Left colon (tissue), 2 donors: ENCODE measurements around the gene CNGA1. TPM values are rescaled to one million over a fixed set of nuclear protein-coding genes. Genes with fewer than 3 reads are reported as not detected.

Experiments used
- ATAC-seq: fragments of 200-7000 bp; cut with Tn5 transposase; one replicate; pipeline ENCODE4 v1.9.1; 2020; ENCODE audit warnings: mild to moderate bottlenecking, moderate library complexity
- DNase-seq, 2 donors: peaks; one replicate each; pipeline ENCODE4 v3.0.0-alpha.2; 2020
- intact Hi-C, 2 donors: fragments of 100-400 bp; cut with DNase I in 1 of 2; cut with micrococcal nuclease in 1 of 2; formaldehyde crosslinking; loops; one replicate each; pipeline versions ENCODE4 v1.11.2 to v1.14.0; 2022; cut with DNase I, micrococcal nuclease
- long read RNA-seq: library from polyadenylated mRNA; unstranded; transcript quantifications from one replicate; pipeline ENCODE4 v2.0.0, GENCODE V29; 2021
- total RNA-seq, 2 donors: library from RNA; stranded (reverse); fragmentation: NEBNext Ultra II Directional; extraction: Animal tissue kit (Norgen Biotek cat#: 25700); gene quantifications; one replicate each; pipeline ENCODE4 v1.2.1, GENCODE V29; 2021
- donor health status: DM: no; HTN: no; CAD: no.
- donor health status: DM: yes; HTN: yes; CAD: no.

Gene CNGA1
- 10 to 100 TPM in 1 of 2 donors, 1 to 10 TPM in 1; 4.0 to 11.5 TPM for total RNA-seq
- long read RNA-seq, partial matches to known transcripts = 1 of 3 reads
- long read RNA-seq, other reads (novel, unspliced or antisense) = 2 of 3 reads

- peak; percentile 89 to 93 for DNase-seq
- intact Hi-C loops = no loop called here
- ATAC-seq = peak; percentile 87
These were observed at the start of gene CNGA1, which contains the start of gene NIPAL1 for GRCh38 chr4:48016141-48017107. Gene CNGA1, minus strand, starts transcription at chr4:48016681. Its CDS starts 63,992 bp downstream, at chr4:47952689. Gene NIPAL1, plus strand, starts transcription at chr4:48016772. Its CDS starts 68 bp downstream, at chr4:48016840.

- intact Hi-C loops = no loop called here
- ATAC-seq (no peak), DNase-seq (no peak)
These were observed 49.1 kb upstream of the CNGA1 start for GRCh38 chr4:48065587-48066052.

GRCh38 chr4:48064349-48064748, 47.9 kb upstream of the CNGA1 start:
- intact Hi-C loops = no loop called here
- ATAC-seq (no peak), DNase-seq (no peak)

GRCh38 chr4:48058617-48059530, 42.4 kb upstream of the CNGA1 start:
- intact Hi-C loops = no loop called here

GRCh38 chr4:48051078-48051477, 34.6 kb upstream of the CNGA1 start:
- DNase-seq = no peak
- intact Hi-C loops = no loop called here

More at GRCh38 chr4:48058617-48059530, 42.4 kb upstream of the CNGA1 start:
- ATAC-seq (no peak), DNase-seq (no peak)

GRCh38 chr4:48049483-48049882, 33.0 kb upstream of the CNGA1 start:
- ATAC-seq (no peak), DNase-seq (no peak)
- intact Hi-C loops = no loop called here

More at GRCh38 chr4:48051078-48051477, 34.6 kb upstream of the CNGA1 start:
- ATAC-seq = no peak

GRCh38 chr4:48047896-48048295, 31.4 kb upstream of the CNGA1 start:
- intact Hi-C loops = no loop called here
- ATAC-seq = peak; percentile 80
- DNase-seq = peak in 1 of 2 donors; percentile 34

GRCh38 chr4:48047421-48047844, 31.0 kb upstream of the CNGA1 start:
- no peak for DNase-seq
- intact Hi-C loops = no loop called here
- peak; percentile 69 for ATAC-seq

GRCh38 chr4:48046059-48046458, 29.6 kb upstream of the CNGA1 start:
- intact Hi-C loops = no loop called here
- DNase-seq (no peak), ATAC-seq (no peak)

GRCh38 chr4:48044298-48044697, 27.8 kb upstream of the CNGA1 start:
- intact Hi-C loops = no loop called here
- ATAC-seq = no peak

GRCh38 chr4:48043504-48043903, 27.0 kb upstream of the CNGA1 start:
- intact Hi-C loops = no loop called here
- DNase-seq (no peak), ATAC-seq (no peak)

More at GRCh38 chr4:48044298-48044697, 27.8 kb upstream of the CNGA1 start:
- no peak for DNase-seq

GRCh38 chr4:48042979-48043461, 26.5 kb upstream of the CNGA1 start:
- ATAC-seq = peak; percentile 23
- no peak for DNase-seq

GRCh38 chr4:48041535-48042137, 25.2 kb upstream of the CNGA1 start:
- DNase-seq (no peak), ATAC-seq (peak; percentile 86)
- intact Hi-C loops = no loop called here

More at GRCh38 chr4:48042979-48043461, 26.5 kb upstream of the CNGA1 start:
- intact Hi-C loops = no loop called here

- DNase-seq (no peak), ATAC-seq (no peak)
These were observed 23.1 kb upstream of the CNGA1 start for GRCh38 chr4:48039561-48039960.

GRCh38 chr4:48038666-48039065, 22.2 kb upstream of the CNGA1 start:
- DNase-seq = no peak
- peak; percentile 56 for ATAC-seq
- intact Hi-C loops = no loop called here

More at GRCh38 chr4:48039561-48039960, 23.1 kb upstream of the CNGA1 start:
- intact Hi-C loops = no loop called here

- intact Hi-C loops = no loop called here
- no peak for ATAC-seq
- DNase-seq = no peak
These were observed 20.6 kb upstream of the CNGA1 start for GRCh38 chr4:48037117-48037462.

GRCh38 chr4:48035952-48036351, 19.5 kb upstream of the CNGA1 start:
- ATAC-seq = no peak
- intact Hi-C loops = no loop called here
- no peak for DNase-seq

GRCh38 chr4:48033825-48034413, 17.4 kb upstream of the CNGA1 start:
- DNase-seq (peak in 1 of 2 donors; percentile 64), ATAC-seq (peak; percentile 60)
- intact Hi-C loops = no loop called here
